ENCODE measurements around the gene KRABD2.

Gene KRABD2

GRCh38 chr17:8360751-8361150 lies 15.8 kb downstream of the KRABD2 start:
- Histone ChIP-seq H3K9ac (ENCODE audit: low read length) (no peak overlapping the region), H3K4me3 (replicated peaks in 1 of 2; ENCODE audit: low read depth in 1 of 2, low read length in 2 of 2) (no peak overlapping the region), H2AFZ (ENCODE audit: low read depth, low read length, poor library complexity, severe bottlenecking) (no peak overlapping the region), H4K20me1 (ENCODE audit: insufficient read depth) (no peaks in the 10 kb centered on the region), H3K4me2 (ENCODE audit: low read length) (no peak overlapping the region), H3K9me2 (ENCODE audit: insufficient read depth) (no peaks in the 10 kb centered on the region), H3K4me1 (ENCODE audit: control insufficient read depth in 1 of 2, insufficient read depth in 2 of 2, low read length in 2 of 2) (peaks cover 0 to 8% of the 10 kb centered on the region in 2 experiments; a peak in 1 of 4 replicates), H3K27me3 (ENCODE audit: insufficient read depth, low read length) (no peaks in the 10 kb centered on the region), H3K79me2 (ENCODE audit: insufficient read depth, low read length) (no peaks in the 10 kb centered on the region), H3K27ac (ENCODE audit: low read depth, low read length) (no peak overlapping the region), H3K9me3 (ENCODE audit: control insufficient read depth in 1 of 2, insufficient read depth in 1 of 2, low read depth in 1 of 2, low read length in 2 of 2) (no peaks in the 10 kb centered on the region), H3K36me3 (ENCODE audit: control insufficient read depth in 1 of 2, insufficient read depth in 2 of 2, low read length in 2 of 2) (no peaks in the 10 kb centered on the region)
- intact Hi-C loops (cut with micrococcal nuclease) = no loop called here
- no TSS peak for BruUV-seq (replicated peaks)
- ChIA-PET RAD21 (ENCODE audit: low non-redundant PET in 1 of 2, low total read pairs in 2 of 2, uncharacterized antibody in 2 of 2, unreplicated experiment in 2 of 2) (no interaction called here), POLR2A (interaction anchor here (1.5 kb wide), 1 partner anchor 16 kb away, joined by 4 read pairs; the partner anchor contains the start of gene KRABD2), CTCF (interaction anchor here (1.0 kb wide), 1 partner anchor 300 kb away, joined by 3 read pairs; no protein-coding TSS in a partner anchor)
- no peak for TF ChIP-seq CEBPB (IDR thresholded peaks at IDR 0.05; ENCODE audit: low read depth)
- TF ChIP-seq TCF7L2 (IDR thresholded peaks at IDR 0.05; ENCODE audit: borderline replicate concordance, extremely low read depth, insufficient read depth, insufficient read length) = no peak
- ATAC-seq (no peak), DNase-seq (ENCODE audit: low read depth, low spot score) (no peak)

DNA sequence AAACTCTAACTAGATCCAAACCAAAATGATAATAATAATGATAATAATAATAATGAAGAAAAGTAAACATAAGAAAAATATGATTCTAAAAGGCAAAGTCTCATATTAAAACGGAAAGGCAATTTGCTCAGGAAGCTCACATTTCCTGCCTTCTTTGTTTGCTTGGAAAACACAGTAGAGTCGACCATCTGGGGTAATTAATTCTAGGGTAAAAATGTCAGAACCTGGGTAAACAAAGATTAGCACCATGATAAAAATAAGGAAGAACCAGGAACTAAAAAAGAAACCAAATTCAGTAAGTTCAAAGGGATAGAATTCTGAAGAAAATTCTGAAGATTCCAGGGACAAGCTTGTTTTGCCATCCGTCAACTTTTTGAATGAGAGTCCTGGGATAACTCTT lies 16.2 kb downstream of the KRABD2 start:
- no peak overlapping the region for H3K4me3 ChIP-seq (replicated peaks in 1 of 2; ENCODE audit: low read depth in 1 of 2, low read length in 2 of 2)
- no peaks in the 10 kb centered on the region for H4K20me1 ChIP-seq (ENCODE audit: insufficient read depth)
- ChIA-PET POLR2A (interaction anchor here (1.5 kb wide), 1 partner anchor 17 kb away, joined by 4 read pairs; the partner anchor contains the start of gene KRABD2), CTCF (interaction anchor here (1.0 kb wide), 1 partner anchor 300 kb away, joined by 3 read pairs; no protein-coding TSS in a partner anchor), RAD21 (ENCODE audit: low non-redundant PET in 1 of 2, low total read pairs in 2 of 2, uncharacterized antibody in 2 of 2, unreplicated experiment in 2 of 2) (no interaction called here)
- no TSS peak for BruUV-seq (replicated peaks)
- no peaks in the 10 kb centered on the region for H3K79me2 ChIP-seq (ENCODE audit: insufficient read depth, low read length)
- intact Hi-C loops (cut with micrococcal nuclease) = no loop called here
- ATAC-seq (no peak), DNase-seq (ENCODE audit: low read depth, low spot score) (no peak)
- H3K27me3 ChIP-seq (ENCODE audit: insufficient read depth, low read length) = no peaks in the 10 kb centered on the region
- H3K4me2 ChIP-seq (ENCODE audit: low read length) = no peak overlapping the region
- H2AFZ ChIP-seq (ENCODE audit: low read depth, low read length, poor library complexity, severe bottlenecking) = no peak overlapping the region
- TF ChIP-seq SRF (IDR thresholded peaks at IDR 0.05; ENCODE audit: low read depth) = no peak
- no peak for TF ChIP-seq POLR2AphosphoS5 (IDR thresholded peaks at IDR 0.05; ENCODE audit: low read depth, low read length)
- no peak for TF ChIP-seq EZH2phosphoT487 (IDR thresholded peaks at IDR 0.05; ENCODE audit: borderline replicate concordance)
- TF ChIP-seq RAD21 (IDR thresholded peaks at IDR 0.05; ENCODE audit: low read depth) = no peak
- no peak for TF ChIP-seq JUND (IDR thresholded peaks at IDR 0.05)
- no peak for TF ChIP-seq EGR1 (IDR thresholded peaks at IDR 0.05; ENCODE audit: low read depth)
- TF ChIP-seq ZBTB33 (IDR thresholded peaks at IDR 0.05; ENCODE audit: extremely low read depth, insufficient replicate concordance, low read length) = no peak
- peaks cover 0 to 8% of the 10 kb centered on the region in 2 experiments; a peak in 1 of 4 replicates for H3K4me1 ChIP-seq (ENCODE audit: control insufficient read depth in 1 of 2, insufficient read depth in 2 of 2, low read length in 2 of 2)
- H3K36me3 ChIP-seq (ENCODE audit: control insufficient read depth in 1 of 2, insufficient read depth in 2 of 2, low read length in 2 of 2) = no peaks in the 10 kb centered on the region
- no peak overlapping the region for H3K9ac ChIP-seq (ENCODE audit: low read length)
- H3K9me3 ChIP-seq (ENCODE audit: control insufficient read depth in 1 of 2, insufficient read depth in 1 of 2, low read depth in 1 of 2, low read length in 2 of 2) = no peaks in the 10 kb centered on the region
- no peaks in the 10 kb centered on the region for H3K9me2 ChIP-seq (ENCODE audit: insufficient read depth)
- H3K27ac ChIP-seq (ENCODE audit: low read depth, low read length) = no peak overlapping the region
